ENCODE measurements around the gene PDIA5.

PDIA5 gene

DNA sequence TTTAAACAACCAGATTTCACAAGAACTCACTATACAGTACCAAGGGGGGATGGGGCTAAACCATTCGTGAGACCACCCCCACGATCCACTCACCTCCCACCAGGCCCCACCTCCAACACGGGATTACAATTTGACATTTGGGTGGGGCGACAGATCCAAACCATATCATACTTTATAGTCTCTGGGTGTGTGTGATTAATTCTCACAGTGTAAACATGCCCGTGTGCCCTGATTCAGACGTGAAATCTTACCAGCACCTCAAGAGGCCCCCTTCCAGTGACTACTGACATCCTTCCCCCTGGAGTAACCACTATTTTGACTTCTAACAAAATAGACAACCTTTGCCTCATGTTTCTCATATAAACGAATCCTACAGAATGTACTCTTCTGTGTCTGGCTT lies 5.0 kb upstream of the PDIA5 start:
- no peak overlapping the region for H3K4me3 ChIP-seq (ENCODE audit: low read length)
- no peaks in the 10 kb centered on the region for H3K4me1 ChIP-seq (ENCODE audit: insufficient read depth, low read length)

DNA sequence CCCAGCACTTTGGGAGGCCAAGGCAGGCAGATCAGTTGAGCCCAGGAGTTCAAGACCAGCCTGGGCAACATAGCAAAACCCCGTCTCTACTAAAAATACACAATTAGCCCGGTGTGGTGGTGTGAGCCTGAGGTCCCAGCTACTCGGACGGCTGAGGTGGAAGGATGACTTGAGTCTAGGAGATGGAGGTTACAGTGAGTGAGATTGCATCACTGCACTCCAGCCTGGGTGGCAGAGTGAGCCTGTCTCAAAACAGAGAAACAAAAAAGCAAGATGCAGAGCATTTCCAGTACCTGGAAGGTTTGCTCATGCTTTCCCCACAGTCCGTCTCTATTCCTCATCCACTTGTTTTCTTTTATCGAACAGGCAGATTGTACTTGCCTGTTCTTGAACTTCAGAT lies 3.8 kb upstream of the PDIA5 start:
- no peaks in the 10 kb centered on the region for H3K36me3 ChIP-seq (ENCODE audit: insufficient read depth, low read depth, low read length)
- H3K9me3 ChIP-seq (ENCODE audit: insufficient read depth, low read depth, low read length), result no peaks in the 10 kb centered on the region
- no peak overlapping the region for H3K27ac ChIP-seq (ENCODE audit: low read length)
- no peaks in the 10 kb centered on the region; the same call in 1 of the 2 replicates for H3K4me1 ChIP-seq (ENCODE audit: insufficient read depth, low read length)
- no peak overlapping the region for H3K4me3 ChIP-seq (ENCODE audit: low read length)
- H3K9ac ChIP-seq (ENCODE audit: low read depth, low read length), result no peak overlapping the region
- H3K27me3 ChIP-seq (ENCODE audit: insufficient read depth, low read length), result peaks cover 24% of the 10 kb centered on the region

More for the DNA sequence above, 5.0 kb upstream of the PDIA5 start:
- H3K27me3 ChIP-seq (ENCODE audit: insufficient read depth, low read length), result peaks cover 18% of the 10 kb centered on the region
- H3K9me3 ChIP-seq (ENCODE audit: insufficient read depth, low read depth, low read length), result no peaks in the 10 kb centered on the region
- no peak overlapping the region for H3K27ac ChIP-seq (ENCODE audit: low read length)
- no peak overlapping the region for H3K9ac ChIP-seq (ENCODE audit: low read depth, low read length)
- no peaks in the 10 kb centered on the region for H3K36me3 ChIP-seq (ENCODE audit: insufficient read depth, low read depth, low read length)

DNA sequence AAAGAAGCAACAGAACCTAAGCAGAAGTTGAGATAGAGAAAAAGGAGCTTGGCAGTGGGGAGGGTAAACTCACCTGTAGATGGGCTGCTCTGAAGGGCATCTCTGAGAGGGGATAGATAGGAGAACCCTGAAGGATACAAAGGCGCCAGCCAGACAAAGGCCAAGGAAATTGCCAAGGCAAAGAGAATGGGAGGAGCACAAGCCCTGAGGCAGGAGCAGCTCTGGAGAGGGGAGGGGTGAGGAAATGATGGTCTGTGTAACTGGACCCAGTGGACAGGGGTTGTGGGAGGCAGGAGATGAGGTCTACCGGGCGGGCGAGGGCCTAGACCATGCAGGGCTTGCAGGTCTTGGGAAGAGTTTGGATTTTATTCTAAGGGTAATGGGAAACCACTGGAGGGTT lies 2.3 kb upstream of the PDIA5 start:
- no peak overlapping the region for H3K4me3 ChIP-seq (ENCODE audit: low read length)

DNA sequence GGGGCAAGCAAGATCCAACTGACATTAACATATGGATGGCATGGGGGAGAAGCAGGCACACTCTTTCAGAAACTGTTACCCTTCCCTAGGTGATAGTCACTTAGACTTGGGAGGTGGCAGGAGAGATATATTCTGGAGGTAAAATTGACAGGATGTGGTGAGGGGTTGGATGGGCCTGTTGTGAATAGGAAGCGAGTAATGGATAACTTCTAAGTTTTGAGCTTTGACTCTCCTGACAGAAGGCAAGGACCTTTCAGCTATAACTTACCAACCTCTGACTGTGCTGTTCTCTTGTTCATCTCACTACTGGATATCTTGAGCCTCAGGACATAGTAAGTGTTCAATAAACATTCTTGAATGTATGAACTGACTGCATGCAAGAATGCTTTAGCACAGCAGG lies 1.9 kb upstream of the PDIA5 start:
- Histone ChIP-seq H3K36me3 (ENCODE audit: insufficient read depth, low read depth, low read length) (no peaks in the 10 kb centered on the region), H3K4me3 (ENCODE audit: low read length) (no peak overlapping the region), H3K27me3 (ENCODE audit: insufficient read depth, low read length) (peaks cover 26% of the 10 kb centered on the region), H3K9me3 (ENCODE audit: insufficient read depth, low read depth, low read length) (no peaks in the 10 kb centered on the region), H3K4me1 (ENCODE audit: insufficient read depth, low read length) (peaks cover 10% of the 10 kb centered on the region), H3K27ac (ENCODE audit: low read length) (no peak overlapping the region), H3K9ac (ENCODE audit: low read depth, low read length) (no peak overlapping the region)

More for the DNA sequence above, 2.3 kb upstream of the PDIA5 start:
- Histone ChIP-seq H3K27me3 (ENCODE audit: insufficient read depth, low read length) (peaks cover 26% of the 10 kb centered on the region), H3K9ac (ENCODE audit: low read depth, low read length) (no peak overlapping the region), H3K36me3 (ENCODE audit: insufficient read depth, low read depth, low read length) (no peaks in the 10 kb centered on the region), H3K4me1 (ENCODE audit: insufficient read depth, low read length) (peaks cover 10% of the 10 kb centered on the region), H3K27ac (ENCODE audit: low read length) (no peak overlapping the region), H3K9me3 (ENCODE audit: insufficient read depth, low read depth, low read length) (no peaks in the 10 kb centered on the region)

DNA sequence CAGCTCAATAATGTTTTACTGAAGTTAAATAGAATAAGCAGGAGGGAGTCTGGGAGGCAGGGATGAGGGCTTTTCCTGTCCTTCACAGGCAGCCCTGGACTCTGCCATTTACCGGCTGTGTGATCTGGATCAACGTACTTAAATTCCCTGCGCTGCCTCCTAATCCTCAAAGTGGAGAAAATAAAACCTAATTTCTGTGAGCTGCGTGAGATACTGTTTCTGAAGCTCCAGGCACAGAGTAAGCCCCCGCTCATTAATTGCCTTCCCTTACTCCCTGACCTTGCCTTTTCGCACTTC lies 278 bp upstream of the PDIA5 start:
- peaks cover 26% of the 10 kb centered on the region for H3K27me3 ChIP-seq (ENCODE audit: insufficient read depth, low read length)

DNA sequence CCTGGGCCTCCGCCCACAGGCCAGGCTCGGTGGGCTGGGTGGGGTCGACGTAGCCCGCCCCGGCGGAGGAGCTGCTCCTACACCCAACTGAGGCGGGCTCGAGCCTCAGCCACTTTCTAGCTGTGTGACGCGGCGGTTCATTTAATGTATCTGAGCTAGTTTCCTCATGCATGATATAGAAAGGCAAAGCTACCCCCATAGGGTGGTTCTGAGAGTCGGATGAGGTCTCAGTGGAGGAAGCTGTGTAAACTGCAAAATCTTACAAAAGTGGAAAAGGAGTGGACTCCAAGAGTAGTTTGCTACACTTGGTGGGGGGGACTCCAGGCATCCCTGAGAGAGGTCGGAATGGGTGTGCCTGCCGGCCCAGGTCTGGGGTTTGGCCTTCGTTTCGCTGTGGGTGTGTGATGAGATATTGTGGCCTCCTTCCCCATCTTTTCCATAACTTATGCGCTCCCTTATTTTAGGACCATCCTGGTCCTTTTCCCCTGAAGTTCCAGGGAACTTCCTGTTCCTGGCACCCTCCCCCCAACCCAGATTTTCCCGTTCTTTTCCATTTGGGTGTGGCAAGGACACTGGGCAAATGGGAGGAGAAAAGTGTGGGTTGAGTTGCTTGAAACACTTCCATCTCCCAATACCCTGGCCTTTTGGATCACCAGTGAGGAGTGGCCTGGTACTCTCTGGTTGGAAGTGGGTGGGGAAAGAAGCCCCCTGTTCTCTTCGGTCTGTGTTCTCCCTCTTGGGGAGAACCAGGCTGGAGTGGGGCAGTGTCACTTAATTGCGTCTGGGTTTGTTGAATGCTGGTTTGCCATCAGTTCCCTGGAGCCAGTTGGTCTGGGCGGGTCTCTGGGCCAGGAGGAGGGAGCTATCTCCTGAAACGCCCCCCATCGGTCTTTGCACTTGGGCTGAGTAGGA lies 1.1 kb downstream of the PDIA5 start:
- H3K9ac ChIP-seq (ENCODE audit: low read depth, low read length), result peak overlapping the region; percentile 14; the same call in 1 of the 2 replicates
- H3K27ac ChIP-seq (ENCODE audit: low read length), result no peak overlapping the region
- peaks cover 26% of the 10 kb centered on the region for H3K27me3 ChIP-seq (ENCODE audit: insufficient read depth, low read length)
- H3K4me3 ChIP-seq (ENCODE audit: low read length), result peak overlapping the region; percentile 79
- H3K9me3 ChIP-seq (ENCODE audit: insufficient read depth, low read depth, low read length), result no peaks in the 10 kb centered on the region
- H3K4me1 ChIP-seq (ENCODE audit: insufficient read depth, low read length), result peaks cover 10% of the 10 kb centered on the region
- no peaks in the 10 kb centered on the region for H3K36me3 ChIP-seq (ENCODE audit: insufficient read depth, low read depth, low read length)

More for the DNA sequence above, 278 bp upstream of the PDIA5 start:
- H3K9me3 ChIP-seq (ENCODE audit: insufficient read depth, low read depth, low read length), result no peaks in the 10 kb centered on the region
- H3K4me1 ChIP-seq (ENCODE audit: insufficient read depth, low read length), result peaks cover 10% of the 10 kb centered on the region
- H3K36me3 ChIP-seq (ENCODE audit: insufficient read depth, low read depth, low read length), result no peaks in the 10 kb centered on the region
- H3K9ac ChIP-seq (ENCODE audit: low read depth, low read length), result no peak overlapping the region
- no peak overlapping the region for H3K27ac ChIP-seq (ENCODE audit: low read length)
- peak overlapping the region; percentile 23; the same call in 1 of the 2 replicates for H3K4me3 ChIP-seq (ENCODE audit: low read length)

DNA sequence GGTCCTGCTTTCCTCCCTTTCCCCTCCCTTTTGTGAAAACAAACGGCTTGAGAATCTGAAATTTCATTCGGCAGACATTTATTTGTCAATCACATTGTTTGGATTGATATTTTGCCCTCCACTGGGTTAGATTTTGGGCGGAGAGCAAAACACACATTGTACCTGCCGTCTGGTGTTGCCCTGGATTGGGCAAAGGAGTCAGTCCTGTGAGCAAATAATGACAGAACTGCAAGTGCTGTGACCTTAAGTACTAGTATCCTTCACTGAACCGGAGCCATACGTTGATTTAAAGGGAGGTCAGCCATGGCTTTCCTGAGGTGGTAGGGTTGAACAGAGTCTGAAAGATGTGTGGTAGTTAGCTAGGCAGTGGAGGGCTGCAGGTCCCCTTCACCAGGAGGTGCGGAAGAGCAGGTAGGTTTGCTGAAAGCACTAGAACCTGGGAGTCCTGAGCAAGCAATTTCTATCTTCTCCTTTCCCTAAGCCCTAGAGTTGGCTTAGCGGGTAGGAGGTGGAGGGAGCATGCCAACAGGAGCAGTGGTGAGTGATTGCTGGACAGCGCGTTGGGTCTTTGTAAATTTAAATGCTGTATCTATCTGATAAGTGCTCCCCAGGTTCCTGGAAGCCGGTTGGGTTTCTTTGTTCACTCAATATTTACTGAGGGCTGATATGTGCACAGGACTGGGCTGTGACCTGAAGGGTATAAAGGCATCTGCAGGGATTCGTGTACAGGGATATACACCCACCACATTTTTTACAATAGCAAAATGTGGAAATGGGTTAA lies 2.0 kb downstream of the PDIA5 start:
- H3K4me1 ChIP-seq (ENCODE audit: insufficient read depth, low read length), result peaks cover 10% of the 10 kb centered on the region
- H3K27me3 ChIP-seq (ENCODE audit: insufficient read depth, low read length), result peaks cover 26% of the 10 kb centered on the region
- H3K4me3 ChIP-seq (ENCODE audit: low read length), result peak overlapping the region; percentile 79
- no peak overlapping the region for H3K27ac ChIP-seq (ENCODE audit: low read length)
- no peaks in the 10 kb centered on the region for H3K36me3 ChIP-seq (ENCODE audit: insufficient read depth, low read depth, low read length)
- peak overlapping the region; percentile 14; the same call in 1 of the 2 replicates for H3K9ac ChIP-seq (ENCODE audit: low read depth, low read length)
- H3K9me3 ChIP-seq (ENCODE audit: insufficient read depth, low read depth, low read length), result no peaks in the 10 kb centered on the region

DNA sequence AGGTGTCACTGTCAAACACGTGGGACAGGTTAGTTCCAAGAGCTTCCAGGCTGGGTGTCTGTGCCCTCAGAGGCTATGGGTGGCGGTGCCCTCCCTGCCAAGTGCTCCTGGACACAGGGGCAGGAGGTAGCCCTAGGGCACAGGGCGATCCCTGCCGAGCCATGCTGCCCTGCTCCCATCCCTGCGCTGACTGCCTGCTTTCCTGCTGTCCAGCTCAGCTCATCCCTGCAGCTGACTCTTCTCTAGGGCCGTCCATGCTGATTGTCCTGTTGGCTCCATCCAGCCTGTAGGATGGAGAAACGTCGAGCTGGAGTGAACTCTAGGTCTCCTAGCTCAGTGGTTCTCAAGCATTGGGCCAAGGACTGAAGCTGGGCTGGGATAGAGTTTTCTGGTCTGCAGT lies 3.7 kb downstream of the PDIA5 start:
- Histone ChIP-seq H3K4me1 (ENCODE audit: insufficient read depth, low read length) (peaks cover 20% of the 10 kb centered on the region), H3K9ac (ENCODE audit: low read depth, low read length) (no peak overlapping the region), H3K9me3 (ENCODE audit: insufficient read depth, low read depth, low read length) (no peaks in the 10 kb centered on the region), H3K36me3 (ENCODE audit: insufficient read depth, low read depth, low read length) (no peaks in the 10 kb centered on the region), H3K4me3 (ENCODE audit: low read length) (no peak overlapping the region), H3K27me3 (ENCODE audit: insufficient read depth, low read length) (peaks cover 20% of the 10 kb centered on the region), H3K27ac (ENCODE audit: low read length) (no peak overlapping the region)

DNA sequence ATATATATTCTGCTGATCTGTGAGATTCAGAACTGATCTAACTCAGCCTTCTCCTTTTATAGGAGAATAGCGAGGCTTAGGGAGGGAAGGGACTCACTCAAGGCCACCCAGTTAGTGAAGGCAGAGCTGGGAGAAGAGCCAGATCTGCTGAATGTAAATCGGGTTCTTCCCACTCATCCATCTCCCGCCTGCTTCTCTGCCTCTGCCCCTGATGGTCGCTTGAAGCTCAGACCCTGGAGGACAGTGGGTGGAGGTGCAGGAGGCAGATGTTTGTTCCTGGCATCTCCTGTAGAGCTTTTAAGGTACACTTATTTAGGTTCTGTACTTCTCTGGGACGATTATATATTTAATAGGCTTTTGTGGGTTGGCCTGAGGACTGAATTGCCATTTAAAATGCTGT lies 4.3 kb downstream of the PDIA5 start:
- Histone ChIP-seq H3K9me3 (ENCODE audit: insufficient read depth, low read depth, low read length) (no peaks in the 10 kb centered on the region), H3K4me1 (ENCODE audit: insufficient read depth, low read length) (peaks cover 20% of the 10 kb centered on the region), H3K27ac (ENCODE audit: low read length) (no peak overlapping the region), H3K4me3 (ENCODE audit: low read length) (no peak overlapping the region), H3K27me3 (ENCODE audit: insufficient read depth, low read length) (peaks cover 14% of the 10 kb centered on the region), H3K36me3 (ENCODE audit: insufficient read depth, low read depth, low read length) (no peaks in the 10 kb centered on the region), H3K9ac (ENCODE audit: low read depth, low read length) (no peak overlapping the region)

DNA sequence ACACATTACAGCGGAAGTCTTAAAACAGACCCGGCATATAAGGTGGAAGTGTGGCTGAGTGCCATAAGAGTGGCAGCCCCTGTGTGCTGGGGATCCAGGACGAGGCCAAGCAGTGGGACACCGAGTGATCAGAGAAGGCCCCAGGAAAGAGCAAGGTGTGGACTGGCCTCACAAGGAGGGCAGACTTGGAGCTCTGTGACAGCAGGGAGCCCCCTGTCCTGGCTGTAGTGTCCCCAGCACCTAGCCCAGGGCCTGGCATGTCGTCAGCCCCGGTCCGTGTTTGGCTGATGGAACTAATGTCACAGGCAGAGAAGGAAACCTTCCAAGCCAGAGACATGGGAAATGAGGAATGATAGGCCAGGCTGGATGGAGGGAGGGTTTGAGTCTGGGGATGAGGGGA lies 4.8 kb downstream of the PDIA5 start:
- H3K9me3 ChIP-seq (ENCODE audit: insufficient read depth, low read depth, low read length), result no peaks in the 10 kb centered on the region
- H3K4me1 ChIP-seq (ENCODE audit: insufficient read depth, low read length), result peaks cover 20% of the 10 kb centered on the region
- H3K36me3 ChIP-seq (ENCODE audit: insufficient read depth, low read depth, low read length), result no peaks in the 10 kb centered on the region
- no peak overlapping the region for H3K27ac ChIP-seq (ENCODE audit: low read length)
- H3K9ac ChIP-seq (ENCODE audit: low read depth, low read length), result no peak overlapping the region
- H3K4me3 ChIP-seq (ENCODE audit: low read length), result no peak overlapping the region
- H3K27me3 ChIP-seq (ENCODE audit: insufficient read depth, low read length), result peaks cover 10% of the 10 kb centered on the region

DNA sequence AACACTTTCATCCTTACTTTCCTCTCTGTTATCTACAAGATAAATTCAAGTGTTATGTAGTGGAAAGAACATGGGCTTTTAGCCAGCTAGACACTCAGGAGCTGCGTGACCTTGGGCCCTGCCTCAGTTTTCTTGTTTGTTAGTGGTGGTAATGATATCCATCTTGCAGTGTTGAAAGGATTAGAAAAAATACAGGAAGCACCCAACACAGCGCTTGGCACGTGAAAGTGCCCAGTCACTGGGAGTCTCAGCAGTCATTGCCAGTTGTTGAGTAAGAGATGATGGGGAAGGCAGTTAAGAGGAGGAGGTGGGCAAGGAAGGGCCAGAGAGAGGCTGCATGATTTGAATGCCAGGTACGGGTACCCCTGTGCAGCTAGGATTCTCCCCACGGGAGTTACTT lies 5.3 kb downstream of the PDIA5 start:
- no peaks in the 10 kb centered on the region for H3K36me3 ChIP-seq (ENCODE audit: insufficient read depth, low read depth, low read length)
- H3K27ac ChIP-seq (ENCODE audit: low read length), result no peak overlapping the region
- H3K9me3 ChIP-seq (ENCODE audit: insufficient read depth, low read depth, low read length), result no peaks in the 10 kb centered on the region
- H3K27me3 ChIP-seq (ENCODE audit: insufficient read depth, low read length), result peaks cover 8% of the 10 kb centered on the region; the same call in 1 of the 2 replicates
- no peak overlapping the region for H3K9ac ChIP-seq (ENCODE audit: low read depth, low read length)
- H3K4me3 ChIP-seq (ENCODE audit: low read length), result no peak overlapping the region
- H3K4me1 ChIP-seq (ENCODE audit: insufficient read depth, low read length), result peaks cover 20% of the 10 kb centered on the region

DNA sequence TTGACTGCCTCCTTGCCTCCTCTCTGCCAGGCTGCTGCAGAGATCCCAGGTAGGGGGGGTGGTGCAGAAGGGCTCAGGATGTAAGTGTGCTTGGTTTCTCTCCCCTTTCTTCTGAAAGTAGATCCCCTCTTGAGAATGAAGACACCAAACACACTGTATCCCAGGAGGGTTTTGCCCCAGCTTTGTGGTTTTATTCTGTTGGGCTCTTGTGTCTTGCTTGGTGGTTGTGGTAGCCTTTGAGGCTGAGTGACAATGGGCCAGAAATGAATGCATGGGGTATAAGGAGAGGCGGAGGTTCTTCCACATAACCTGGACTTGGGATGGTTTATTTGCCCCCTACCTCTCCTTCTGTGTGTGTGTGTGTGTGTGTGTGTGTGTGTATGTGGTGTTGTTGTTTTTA lies 5.7 kb downstream of the PDIA5 start:
- no peaks in the 10 kb centered on the region for H3K36me3 ChIP-seq (ENCODE audit: insufficient read depth, low read depth, low read length)
- H3K9ac ChIP-seq (ENCODE audit: low read depth, low read length), result no peak overlapping the region
- peaks cover 20% of the 10 kb centered on the region for H3K4me1 ChIP-seq (ENCODE audit: insufficient read depth, low read length)
- H3K9me3 ChIP-seq (ENCODE audit: insufficient read depth, low read depth, low read length), result no peaks in the 10 kb centered on the region
- no peak overlapping the region for H3K27ac ChIP-seq (ENCODE audit: low read length)
- no peak overlapping the region for H3K4me3 ChIP-seq (ENCODE audit: low read length)
- peaks cover 7% of the 10 kb centered on the region; the same call in 1 of the 2 replicates for H3K27me3 ChIP-seq (ENCODE audit: insufficient read depth, low read length)

Measured in iPS-20b (cell line).